ENCODE results near the gene CPNE5. TPM values are rescaled to one million over a fixed set of nuclear protein-coding genes. Genes with fewer than 3 reads are reported as not detected.

CPNE5 gene
- total and polyA plus RNA-seq, 2 of the 4 experiments (the other 2 are of a cell fraction) = 0.07 TPM; not detected in 1

GRCh38 chr6:36784376-36784636 lies 54.9 kb downstream of the CPNE5 start:
- dilution Hi-C loops (cut with HindIII; ENCODE audit: low sequenced_read_pairs, unreplicated experiment) (no loop called here), intact Hi-C loops (cut with micrococcal nuclease) (no loop called here), in situ Hi-C loops (cut with MboI; ENCODE audit: low sequenced_read_pairs) (no loop called here)
- Histone ChIP-seq H2AK9ac (replicated peaks; ENCODE audit: low read depth, low read length, poor library complexity) (no peak overlapping the region), H3K4me2 (ENCODE audit: low read depth, low read length) (no peak overlapping the region), H4K20me1 (ENCODE audit: insufficient read depth, low read length) (no peaks in the 10 kb centered on the region), H3K9me1 (ENCODE audit: insufficient read depth, low read length) (no peaks in the 10 kb centered on the region; the same call in 1 of the 2 replicates), H2BK20ac (ENCODE audit: low read depth, low read length) (no peak overlapping the region), H2AFZ (replicated peaks; ENCODE audit: low read length, poor library complexity) (no peak overlapping the region), H3K14ac (replicated peaks; ENCODE audit: low read depth, low read length) (no peak overlapping the region), H2BK5ac (ENCODE audit: low read depth, low read length, poor library complexity, severe bottlenecking) (no peak overlapping the region), H4K5ac (ENCODE audit: low read depth, low read length) (no peak overlapping the region), H4K8ac (ENCODE audit: low read depth in 2 of 2, low read length in 2 of 2) (no peak overlapping the region), H3K9me3 (ENCODE audit: control insufficient read depth, insufficient read depth, low read length) (no peaks in the 10 kb centered on the region), H3K4ac (ENCODE audit: low read depth, low read length) (no peak overlapping the region), H3K4me1 (ENCODE audit: control insufficient read depth, insufficient read depth, low read length) (no peaks in the 10 kb centered on the region), H2AK5ac (ENCODE audit: low read depth, low read length) (no peak overlapping the region), H3K56ac (ENCODE audit: extremely low read depth, insufficient read depth, low read length) (no peak overlapping the region), H4K91ac (ENCODE audit: insufficient read depth, low read depth, low read length) (no peak overlapping the region), H2BK15ac (ENCODE audit: low read depth, low read length) (no peak overlapping the region), H3K4me3 (ENCODE audit: insufficient read depth, low read depth, low read length) (no peak overlapping the region), H3K18ac (ENCODE audit: low read depth, low read length) (no peak overlapping the region), H3K9ac (ENCODE audit: low read depth, low read length) (no peak overlapping the region), H3K23ac (ENCODE audit: low read depth, low read length) (no peak overlapping the region), H2BK120ac (ENCODE audit: low read depth, low read length) (no peak overlapping the region), H3K27ac (ENCODE audit: insufficient read depth, low read length) (no peak overlapping the region), H3K36me3 (ENCODE audit: control insufficient read depth, insufficient read depth, low read length) (no peaks in the 10 kb centered on the region), H3K79me1 (ENCODE audit: low read depth in 1 of 2, low read length in 2 of 2) (no peaks in the 10 kb centered on the region), H3K27me3 (ENCODE audit: control insufficient read depth, insufficient read depth, low read length) (peaks cover 26% of the 10 kb centered on the region)
- BruUV-seq (replicated peaks) = no TSS peak
- CTCF ChIA-PET = interaction anchor here (1.0 to 1.5 kb wide), 2 partner anchors 16 to 18 kb away, joined by 3 to 4 read pairs; no protein-coding TSS in a partner anchor
- DNase-seq = no peak
- no peak for TF ChIP-seq BHLHE40 (IDR thresholded peaks at IDR 0.05; ENCODE audit: low read depth, low read length)
- no peak for TF ChIP-seq RFX5 (IDR thresholded peaks at IDR 0.05; ENCODE audit: low read depth, low read length)
- TF ChIP-seq POLR2A (IDR thresholded peaks at IDR 0.05; ENCODE audit: low read depth, low read length) = no peak
- TF ChIP-seq CHD1 (IDR thresholded peaks at IDR 0.05; ENCODE audit: low read depth, low read length) = no peak
- TF ChIP-seq MAZ (IDR thresholded peaks at IDR 0.05; ENCODE audit: borderline replicate concordance, low read depth, low read length) = no peak
- TF ChIP-seq, protein P1, sequence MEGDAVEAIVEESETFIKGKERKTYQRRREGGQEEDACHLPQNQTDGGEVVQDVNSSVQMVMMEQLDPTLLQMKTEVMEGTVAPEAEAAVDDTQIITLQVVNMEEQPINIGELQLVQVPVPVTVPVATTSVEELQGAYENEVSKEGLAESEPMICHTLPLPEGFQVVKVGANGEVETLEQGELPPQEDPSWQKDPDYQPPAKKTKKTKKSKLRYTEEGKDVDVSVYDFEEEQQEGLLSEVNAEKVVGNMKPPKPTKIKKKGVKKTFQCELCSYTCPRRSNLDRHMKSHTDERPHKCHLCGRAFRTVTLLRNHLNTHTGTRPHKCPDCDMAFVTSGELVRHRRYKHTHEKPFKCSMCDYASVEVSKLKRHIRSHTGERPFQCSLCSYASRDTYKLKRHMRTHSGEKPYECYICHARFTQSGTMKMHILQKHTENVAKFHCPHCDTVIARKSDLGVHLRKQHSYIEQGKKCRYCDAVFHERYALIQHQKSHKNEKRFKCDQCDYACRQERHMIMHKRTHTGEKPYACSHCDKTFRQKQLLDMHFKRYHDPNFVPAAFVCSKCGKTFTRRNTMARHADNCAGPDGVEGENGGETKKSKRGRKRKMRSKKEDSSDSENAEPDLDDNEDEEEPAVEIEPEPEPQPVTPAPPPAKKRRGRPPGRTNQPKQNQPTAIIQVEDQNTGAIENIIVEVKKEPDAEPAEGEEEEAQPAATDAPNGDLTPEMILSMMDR (conservative IDR thresholded peaks at IDR 0.05; ENCODE audit: low read depth, low read length) = no peak
- no peak for TF ChIP-seq MAFK (IDR thresholded peaks at IDR 0.05; ENCODE audit: low read depth, low read length)
- no peak for TF ChIP-seq MXI1 (IDR thresholded peaks at IDR 0.05; ENCODE audit: borderline replicate concordance, low read depth, low read length)
- TF ChIP-seq RAD21 (IDR thresholded peaks at IDR 0.05; ENCODE audit: low read length) = no peak
- no peak for TF ChIP-seq CEBPB (IDR thresholded peaks at IDR 0.05; ENCODE audit: low read depth, low read length)
- no peak for TF ChIP-seq RCOR1 (IDR thresholded peaks at IDR 0.05; ENCODE audit: insufficient replicate concordance, low read length)
- no peak for TF ChIP-seq NFE2L2 (IDR thresholded peaks at IDR 0.05; ENCODE audit: low read depth, low read length)
- TF ChIP-seq FOS (IDR thresholded peaks at IDR 0.05; ENCODE audit: low read depth, low read length) = no peak
- TF ChIP-seq, protein P2, sequence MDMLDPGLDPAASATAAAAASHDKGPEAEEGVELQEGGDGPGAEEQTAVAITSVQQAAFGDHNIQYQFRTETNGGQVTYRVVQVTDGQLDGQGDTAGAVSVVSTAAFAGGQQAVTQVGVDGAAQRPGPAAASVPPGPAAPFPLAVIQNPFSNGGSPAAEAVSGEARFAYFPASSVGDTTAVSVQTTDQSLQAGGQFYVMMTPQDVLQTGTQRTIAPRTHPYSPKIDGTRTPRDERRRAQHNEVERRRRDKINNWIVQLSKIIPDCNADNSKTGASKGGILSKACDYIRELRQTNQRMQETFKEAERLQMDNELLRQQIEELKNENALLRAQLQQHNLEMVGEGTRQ (IDR thresholded peaks at IDR 0.05; ENCODE audit: low read depth, low read length) = no peak
- TF ChIP-seq, protein P3, sequence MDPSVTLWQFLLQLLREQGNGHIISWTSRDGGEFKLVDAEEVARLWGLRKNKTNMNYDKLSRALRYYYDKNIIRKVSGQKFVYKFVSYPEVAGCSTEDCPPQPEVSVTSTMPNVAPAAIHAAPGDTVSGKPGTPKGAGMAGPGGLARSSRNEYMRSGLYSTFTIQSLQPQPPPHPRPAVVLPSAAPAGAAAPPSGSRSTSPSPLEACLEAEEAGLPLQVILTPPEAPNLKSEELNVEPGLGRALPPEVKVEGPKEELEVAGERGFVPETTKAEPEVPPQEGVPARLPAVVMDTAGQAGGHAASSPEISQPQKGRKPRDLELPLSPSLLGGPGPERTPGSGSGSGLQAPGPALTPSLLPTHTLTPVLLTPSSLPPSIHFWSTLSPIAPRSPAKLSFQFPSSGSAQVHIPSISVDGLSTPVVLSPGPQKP (IDR thresholded peaks at IDR 0.05; ENCODE audit: borderline replicate concordance, low read depth, low read length) = no peak
- TF ChIP-seq SMC3 (IDR thresholded peaks at IDR 0.05; ENCODE audit: low read depth, low read length) = no peak
- ATAC-seq (ENCODE audit: low read depth) = no peak
- 40% methylated on average over 1 of the region's 3 CpGs; no CpG with 5 or more reads in 1 of the 2 experiments for WGBS, 2 experiments (ENCODE audit: extremely low coverage in 2 of 2, insufficient read length in 1 of 2)
- POLR2A ChIA-PET (ENCODE audit: unreplicated experiment) = no interaction called here
